HEK293 (cell line): Measurements from ENCODE around the gene IFT122.

Experiments
- CTCF ChIA-PET: fragments of 350-600 bp; formaldehyde crosslinking; extraction: SDS; loops from one replicate; lab custom pipeline; 2021; ENCODE audit warnings: antibody characterized with exemption; lab: Yijun Ruan, JAX
- POLR2A ChIA-PET: fragments of 300-600 bp; formaldehyde crosslinking; extraction: SDS; loops from one replicate; lab custom pipeline; 2020; ENCODE audit warnings: antibody characterized with exemption, inconsistent platforms; lab: Yijun Ruan, JAX
- H3K27ac ChIP-seq: fragments of 200-500 bp; sonication (Bioruptor generic); 2 replicates; pipeline ENCODE4 v1.5.1; 2014; ENCODE audit warnings: low read depth, low read length, control low read depth, inconsistent platforms; ENCODE audit errors: extremely low read depth
- H3K36me3 ChIP-seq, 2 experiments: fragments of 200-500 bp in 1 of 2; sonication (Bioruptor generic) in 1 of 2; 1 replicate in 1 of 2; 2 replicates in 1 of 2; pipeline ENCODE4 v1.5.1; 2014 to 2017; ENCODE audit warnings: inconsistent platforms in 2 of 2, low read length in 2 of 2; ENCODE audit not compliant: control insufficient read depth in 2 of 2, insufficient read depth in 1 of 2
- H3K4me1 ChIP-seq: fragments of 200-500 bp; sonication (Bioruptor generic); 2 replicates; pipeline ENCODE4 v1.5.1; 2014; ENCODE audit warnings: mild to moderate bottlenecking, low read length, inconsistent platforms; ENCODE audit not compliant: control insufficient read depth, insufficient read depth
- H3K4me3 ChIP-seq: 2 replicates; pipeline ENCODE4 v1.5.1; 2011; ENCODE audit warnings: low read depth, mild to moderate bottlenecking, control low read depth, low read length, moderate library complexity
- H3K9me3 ChIP-seq: fragments of 200-500 bp; sonication (Bioruptor generic); 2 replicates; pipeline ENCODE4 v1.5.1; 2014; ENCODE audit warnings: low read depth, low read length, inconsistent platforms; ENCODE audit not compliant: control insufficient read depth, insufficient read depth
- EGR2 ChIP-seq: fragments of 450-650 bp; formaldehyde crosslinking; IDR thresholded peaks from 2 replicates; pipeline ENCODE4 v1.5.1; 2016; ENCODE audit warnings: low read depth, missing biosample characterization, missing genetic modification characterization
- GLI4 ChIP-seq: fragments of 450-650 bp; formaldehyde crosslinking; IDR thresholded peaks from 2 replicates; pipeline ENCODE4 v1.5.1; 2016; ENCODE audit warnings: missing biosample characterization, missing genetic modification characterization
- GLIS2 ChIP-seq: fragments of 450-650 bp; formaldehyde crosslinking; IDR thresholded peaks from 2 replicates; pipeline ENCODE4 v1.5.1; 2016; ENCODE audit warnings: missing biosample characterization, missing genetic modification characterization
- KLF7 ChIP-seq: fragments of 450-650 bp; formaldehyde crosslinking; IDR thresholded peaks from 2 replicates; pipeline ENCODE4 v1.5.1; 2016; ENCODE audit warnings: missing biosample characterization, missing genetic modification characterization, borderline replicate concordance
- SCRT1 ChIP-seq: fragments of 450-650 bp; formaldehyde crosslinking; IDR thresholded peaks from 2 replicates; pipeline ENCODE4 v1.5.1; 2016; ENCODE audit warnings: missing biosample characterization, missing genetic modification characterization, borderline replicate concordance
- SP2 ChIP-seq: fragments of 450-650 bp; formaldehyde crosslinking; IDR thresholded peaks from 2 replicates; pipeline ENCODE4 v1.5.1; 2016; ENCODE audit warnings: missing biosample characterization, missing genetic modification characterization
- ZEB2 ChIP-seq: fragments of 450-650 bp; formaldehyde crosslinking; IDR thresholded peaks from 2 replicates; pipeline ENCODE4 v1.5.1; 2016; ENCODE audit warnings: missing biosample characterization, missing genetic modification characterization
- ZFHX2 ChIP-seq: fragments of 450-650 bp; formaldehyde crosslinking; conservative IDR thresholded peaks from 2 replicates; pipeline ENCODE4 v1.5.1; 2016; ENCODE audit warnings: missing biosample characterization, missing genetic modification characterization
- ZNF10 ChIP-seq: fragments of 450-650 bp; formaldehyde crosslinking; IDR thresholded peaks from 2 replicates; pipeline ENCODE4 v1.5.1; 2017; ENCODE audit warnings: missing biosample characterization, missing genetic modification characterization
- ZNF121 ChIP-seq: fragments of 450-650 bp; formaldehyde crosslinking; IDR thresholded peaks from 2 replicates; pipeline ENCODE4 v1.5.1; 2016; ENCODE audit warnings: missing biosample characterization, missing genetic modification characterization
- ZNF416 ChIP-seq: fragments of 450-650 bp; formaldehyde crosslinking; IDR thresholded peaks from 2 replicates; pipeline ENCODE4 v1.5.1; 2016; ENCODE audit warnings: missing biosample characterization, missing genetic modification characterization
- ZNF549 ChIP-seq: fragments of 450-650 bp; IDR thresholded peaks from 2 replicates; pipeline ENCODE4 v1.5.1; 2018; ENCODE audit warnings: missing biosample characterization, missing genetic modification characterization, mild to moderate bottlenecking, inconsistent platforms, moderate library complexity
- ZNF560 ChIP-seq: fragments of 450-650 bp; formaldehyde crosslinking; IDR thresholded peaks from 2 replicates; pipeline ENCODE4 v1.5.1; 2017; ENCODE audit warnings: missing biosample characterization, missing genetic modification characterization, borderline replicate concordance
- ZNF600 ChIP-seq: fragments of 450-650 bp; formaldehyde crosslinking; IDR thresholded peaks from 2 replicates; pipeline ENCODE4 v1.5.1; 2016; ENCODE audit warnings: missing biosample characterization, missing genetic modification characterization
- ZNF621 ChIP-seq: fragments of 450-650 bp; formaldehyde crosslinking; IDR thresholded peaks from 2 replicates; pipeline ENCODE4 v1.5.1; 2017; ENCODE audit warnings: missing biosample characterization, missing genetic modification characterization
- ZNF658 ChIP-seq: fragments of 450-650 bp; formaldehyde crosslinking; IDR thresholded peaks from 2 replicates; pipeline ENCODE4; 2016; ENCODE audit warnings: missing biosample characterization, missing genetic modification characterization
- ZNF664 ChIP-seq: fragments of 450-650 bp; formaldehyde crosslinking; IDR thresholded peaks from 2 replicates; pipeline ENCODE4 v1.5.1; 2016; ENCODE audit warnings: missing biosample characterization, missing genetic modification characterization
- ZNF791 ChIP-seq: fragments of 450-650 bp; formaldehyde crosslinking; IDR thresholded peaks from 2 replicates; pipeline ENCODE4 v1.5.1; 2016; ENCODE audit warnings: missing biosample characterization, missing genetic modification characterization
- ZSCAN23 ChIP-seq: fragments of 450-650 bp; formaldehyde crosslinking; IDR thresholded peaks from 2 replicates; pipeline ENCODE4 v1.5.1; 2016; ENCODE audit warnings: missing biosample characterization, missing genetic modification characterization
- TF ChIP-seq, protein P1 (sequence below): fragments of 450-650 bp; formaldehyde crosslinking; IDR thresholded peaks from 2 replicates; pipeline ENCODE4 v1.5.1; 2017; ENCODE audit warnings: missing biosample characterization, missing genetic modification characterization
- TF ChIP-seq, protein P2 (sequence below): fragments of 450-650 bp; formaldehyde crosslinking; IDR thresholded peaks from 2 replicates; pipeline ENCODE4 v1.5.1; 2016; ENCODE audit warnings: missing biosample characterization, missing genetic modification characterization
- TF ChIP-seq, protein P3 (sequence below): fragments of 450-650 bp; formaldehyde crosslinking; IDR thresholded peaks from 2 replicates; pipeline ENCODE4 v1.5.1; 2016; ENCODE audit warnings: missing biosample characterization, missing genetic modification characterization
- TF ChIP-seq, protein P4 (sequence below): fragments of 450-650 bp; formaldehyde crosslinking; IDR thresholded peaks from 2 replicates; pipeline ENCODE4 v1.5.1; 2016; ENCODE audit warnings: missing biosample characterization, missing genetic modification characterization
- TF ChIP-seq, protein P5 (sequence below): fragments of 450-650 bp; formaldehyde crosslinking; IDR thresholded peaks from 2 replicates; pipeline ENCODE4 v1.5.1; 2016; ENCODE audit warnings: missing biosample characterization, missing genetic modification characterization
- TF ChIP-seq, protein P6 (sequence below): fragments of 450-650 bp; formaldehyde crosslinking; IDR thresholded peaks from 2 replicates; pipeline ENCODE4 v1.5.1; 2016; ENCODE audit warnings: missing biosample characterization, missing genetic modification characterization

The IFT122 gene

DNA sequence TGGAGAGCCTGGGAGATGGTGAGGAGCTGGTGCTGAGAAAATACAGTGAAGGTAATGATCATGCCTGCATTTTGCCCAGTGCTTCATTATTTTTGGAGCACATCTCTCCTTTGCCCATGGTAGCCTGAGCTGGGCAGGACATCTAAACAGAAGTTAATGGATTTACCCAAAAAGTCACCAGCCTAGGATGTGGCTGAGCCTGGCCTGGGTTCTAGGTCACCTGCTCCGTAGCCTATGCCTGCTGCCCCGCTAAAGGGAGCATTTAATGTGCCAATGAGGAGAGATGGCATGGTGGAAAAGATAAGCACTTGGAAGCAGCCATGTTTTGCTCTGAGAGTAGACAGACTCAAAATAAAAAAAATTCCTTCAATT, 46.6 kb downstream of the IFT122 start (continued):
- TF ChIP-seq, protein P1, sequence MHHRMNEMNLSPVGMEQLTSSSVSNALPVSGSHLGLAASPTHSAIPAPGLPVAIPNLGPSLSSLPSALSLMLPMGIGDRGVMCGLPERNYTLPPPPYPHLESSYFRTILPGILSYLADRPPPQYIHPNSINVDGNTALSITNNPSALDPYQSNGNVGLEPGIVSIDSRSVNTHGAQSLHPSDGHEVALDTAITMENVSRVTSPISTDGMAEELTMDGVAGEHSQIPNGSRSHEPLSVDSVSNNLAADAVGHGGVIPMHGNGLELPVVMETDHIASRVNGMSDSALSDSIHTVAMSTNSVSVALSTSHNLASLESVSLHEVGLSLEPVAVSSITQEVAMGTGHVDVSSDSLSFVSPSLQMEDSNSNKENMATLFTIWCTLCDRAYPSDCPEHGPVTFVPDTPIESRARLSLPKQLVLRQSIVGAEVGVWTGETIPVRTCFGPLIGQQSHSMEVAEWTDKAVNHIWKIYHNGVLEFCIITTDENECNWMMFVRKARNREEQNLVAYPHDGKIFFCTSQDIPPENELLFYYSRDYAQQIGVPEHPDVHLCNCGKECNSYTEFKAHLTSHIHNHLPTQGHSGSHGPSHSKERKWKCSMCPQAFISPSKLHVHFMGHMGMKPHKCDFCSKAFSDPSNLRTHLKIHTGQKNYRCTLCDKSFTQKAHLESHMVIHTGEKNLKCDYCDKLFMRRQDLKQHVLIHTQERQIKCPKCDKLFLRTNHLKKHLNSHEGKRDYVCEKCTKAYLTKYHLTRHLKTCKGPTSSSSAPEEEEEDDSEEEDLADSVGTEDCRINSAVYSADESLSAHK (tag by site-specific recombination), result no peak
- TF ChIP-seq ZSCAN23 (tag by site-specific recombination), result no peak
- no peak for TF ChIP-seq ZNF416
- TF ChIP-seq ZNF664, result no peak
- no peak for TF ChIP-seq ZEB2 (tag by site-specific recombination)
- no peak for TF ChIP-seq SCRT1
- TF ChIP-seq ZNF549 (tag by site-specific recombination), result no peak
- TF ChIP-seq, protein P2, sequence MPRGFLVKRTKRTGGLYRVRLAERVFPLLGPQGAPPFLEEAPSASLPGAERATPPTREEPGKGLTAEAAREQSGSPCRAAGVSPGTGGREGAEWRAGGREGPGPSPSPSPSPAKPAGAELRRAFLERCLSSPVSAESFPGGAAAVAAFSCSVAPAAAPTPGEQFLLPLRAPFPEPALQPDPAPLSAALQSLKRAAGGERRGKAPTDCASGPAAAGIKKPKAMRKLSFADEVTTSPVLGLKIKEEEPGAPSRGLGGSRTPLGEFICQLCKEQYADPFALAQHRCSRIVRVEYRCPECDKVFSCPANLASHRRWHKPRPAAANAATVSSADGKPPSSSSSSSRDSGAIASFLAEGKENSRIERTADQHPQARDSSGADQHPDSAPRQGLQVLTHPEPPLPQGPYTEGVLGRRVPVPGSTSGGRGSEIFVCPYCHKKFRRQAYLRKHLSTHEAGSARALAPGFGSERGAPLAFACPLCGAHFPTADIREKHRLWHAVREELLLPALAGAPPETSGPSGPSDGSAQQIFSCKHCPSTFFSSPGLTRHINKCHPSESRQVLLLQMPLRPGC (tag by site-specific recombination), result no peak
- TF ChIP-seq ZNF600 (tag by site-specific recombination), result no peak
- no peak for TF ChIP-seq ZFHX2 (tag by site-specific recombination)
- TF ChIP-seq, all 188 proteins: peak for 0

DNA sequence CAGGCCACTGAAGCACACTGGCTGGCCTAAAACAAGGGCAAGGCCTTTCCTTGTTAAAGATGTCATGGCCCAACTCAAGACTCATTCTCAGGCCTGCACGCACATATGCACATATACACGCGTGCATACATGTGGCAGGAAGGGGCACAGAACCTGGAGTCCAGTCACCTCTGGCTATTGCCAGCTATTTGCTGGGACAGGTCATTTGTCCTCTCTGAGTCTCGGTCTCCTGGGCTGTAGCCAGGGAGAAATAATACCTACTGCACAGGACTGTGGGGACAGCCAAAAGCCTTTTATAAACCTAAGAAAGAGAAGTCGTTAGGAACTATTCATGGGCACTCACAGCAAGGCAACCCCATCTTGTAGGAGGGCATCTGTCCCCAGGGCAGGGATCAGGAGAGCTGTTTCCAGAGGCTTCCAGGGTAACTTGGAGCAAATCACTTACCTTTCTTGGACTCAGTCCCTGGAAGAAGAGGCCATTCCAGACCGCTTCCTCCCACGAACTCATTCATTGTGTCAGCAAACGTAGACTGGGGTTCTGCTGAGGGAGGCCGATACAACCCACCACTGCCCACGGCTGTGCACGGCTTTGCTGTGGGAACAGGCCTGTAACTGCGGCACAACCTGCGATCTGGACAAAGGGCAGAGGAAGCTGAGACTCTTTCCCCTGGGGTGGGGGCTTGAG, 47.3 kb downstream of the IFT122 start:
- POLR2A ChIA-PET, result no interaction called here
- CTCF ChIA-PET, result interaction anchor here (0.6 to 1.7 kb wide), 2 partner anchors 104 to 105 kb away, joined by 3 to 6 read pairs; no protein-coding TSS in a partner anchor

More for the DNA sequence above, 47.3 kb downstream of the IFT122 start:
- Histone ChIP-seq H3K36me3 (peaks cover 0 to 25% of the 10 kb centered on the region in 2 experiments; a peak in 1 of 3 replicates), H3K4me3 (no peak overlapping the region), H3K27ac (no peak overlapping the region), H3K9me3 (no peaks in the 10 kb centered on the region), H3K4me1 (no peaks in the 10 kb centered on the region)
- TF ChIP-seq, protein P3, sequence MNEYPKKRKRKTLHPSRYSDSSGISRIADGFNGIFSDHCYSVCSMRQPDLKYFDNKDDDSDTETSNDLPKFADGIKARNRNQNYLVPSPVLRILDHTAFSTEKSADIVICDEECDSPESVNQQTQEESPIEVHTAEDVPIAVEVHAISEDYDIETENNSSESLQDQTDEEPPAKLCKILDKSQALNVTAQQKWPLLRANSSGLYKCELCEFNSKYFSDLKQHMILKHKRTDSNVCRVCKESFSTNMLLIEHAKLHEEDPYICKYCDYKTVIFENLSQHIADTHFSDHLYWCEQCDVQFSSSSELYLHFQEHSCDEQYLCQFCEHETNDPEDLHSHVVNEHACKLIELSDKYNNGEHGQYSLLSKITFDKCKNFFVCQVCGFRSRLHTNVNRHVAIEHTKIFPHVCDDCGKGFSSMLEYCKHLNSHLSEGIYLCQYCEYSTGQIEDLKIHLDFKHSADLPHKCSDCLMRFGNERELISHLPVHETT (tag by site-specific recombination), result no peak
- peak; percentile 55 for TF ChIP-seq ZFHX2 (tag by site-specific recombination)
- TF ChIP-seq EGR2 (tag by site-specific recombination), result peak; percentile 54; the same call in 1 of the 2 replicates
- TF ChIP-seq GLI4 (tag by site-specific recombination), result no peak
- TF ChIP-seq ZNF560, result no peak
- no peak for TF ChIP-seq ZNF121 (tag by site-specific recombination)
- no peak for TF ChIP-seq ZNF791 (tag by site-specific recombination)
- TF ChIP-seq, protein P4, sequence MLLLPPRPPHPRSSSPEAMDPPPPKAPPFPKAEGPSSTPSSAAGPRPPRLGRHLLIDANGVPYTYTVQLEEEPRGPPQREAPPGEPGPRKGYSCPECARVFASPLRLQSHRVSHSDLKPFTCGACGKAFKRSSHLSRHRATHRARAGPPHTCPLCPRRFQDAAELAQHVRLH (tag by site-specific recombination), result no peak
- TF ChIP-seq KLF7 (tag by site-specific recombination), result no peak
- TF ChIP-seq SP2 (tag by site-specific recombination), result no peak
- TF ChIP-seq, protein P5, sequence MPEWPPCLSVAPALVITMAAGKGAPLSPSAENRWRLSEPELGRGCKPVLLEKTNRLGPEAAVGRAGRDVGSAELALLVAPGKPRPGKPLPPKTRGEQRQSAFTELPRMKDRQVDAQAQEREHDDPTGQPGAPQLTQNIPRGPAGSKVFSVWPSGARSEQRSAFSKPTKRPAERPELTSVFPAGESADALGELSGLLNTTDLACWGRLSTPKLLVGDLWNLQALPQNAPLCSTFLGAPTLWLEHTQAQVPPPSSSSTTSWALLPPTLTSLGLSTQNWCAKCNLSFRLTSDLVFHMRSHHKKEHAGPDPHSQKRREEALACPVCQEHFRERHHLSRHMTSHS, result no peak
- TF ChIP-seq ZNF10 (tag by site-specific recombination), result no peak
- TF ChIP-seq, protein P6, sequence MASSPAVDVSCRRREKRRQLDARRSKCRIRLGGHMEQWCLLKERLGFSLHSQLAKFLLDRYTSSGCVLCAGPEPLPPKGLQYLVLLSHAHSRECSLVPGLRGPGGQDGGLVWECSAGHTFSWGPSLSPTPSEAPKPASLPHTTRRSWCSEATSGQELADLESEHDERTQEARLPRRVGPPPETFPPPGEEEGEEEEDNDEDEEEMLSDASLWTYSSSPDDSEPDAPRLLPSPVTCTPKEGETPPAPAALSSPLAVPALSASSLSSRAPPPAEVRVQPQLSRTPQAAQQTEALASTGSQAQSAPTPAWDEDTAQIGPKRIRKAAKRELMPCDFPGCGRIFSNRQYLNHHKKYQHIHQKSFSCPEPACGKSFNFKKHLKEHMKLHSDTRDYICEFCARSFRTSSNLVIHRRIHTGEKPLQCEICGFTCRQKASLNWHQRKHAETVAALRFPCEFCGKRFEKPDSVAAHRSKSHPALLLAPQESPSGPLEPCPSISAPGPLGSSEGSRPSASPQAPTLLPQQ (tag by site-specific recombination), result no peak
- no peak for TF ChIP-seq GLIS2 (tag by site-specific recombination)
- TF ChIP-seq ZNF621 (tag by site-specific recombination), result no peak
- no peak for TF ChIP-seq ZNF658 (tag by site-specific recombination)
